Gastroesophageal sphincter (tissue), 4 donors: ENCODE measurements around the gene OPCML. TPM values are rescaled to one million over a fixed set of nuclear protein-coding genes. Genes with fewer than 3 reads are reported as not detected.

Experiments
- ATAC-seq: fragments of 150-250 bp; one replicate; pipeline ENCODE4 v1.9.1; 2016; ENCODE audit warnings: mild to moderate bottlenecking, moderate library complexity
- H3K27ac ChIP-seq, 4 donors: fragments of 200-600 bp; sonication (generic) in 3 of 4; 1 replicate in 3 of 4; 2 replicates in 1 of 4; pipeline ENCODE4 v1.5.1; 2016 to 2019
- H3K27me3 ChIP-seq: fragments of 200-600 bp; sonication (generic); one replicate; pipeline ENCODE4 v1.5.1; 2019
- H3K36me3 ChIP-seq, 2 donors: fragments of 200-600 bp; sonication (generic); one replicate each; pipeline ENCODE4 v1.5.1; 2019; ENCODE audit warnings: control low read depth in 1 of 2
- H3K4me1 ChIP-seq, 3 donors: fragments of 200-600 bp; sonication (generic); 1 replicate in 2 of 3; 2 replicates in 1 of 3; pipeline ENCODE4 v1.5.1; 2016 to 2019; ENCODE audit warnings: control low read depth in 2 of 3
- H3K4me3 ChIP-seq, 2 donors: fragments of 200-600 bp; sonication (generic); one replicate each; pipeline ENCODE4 v1.5.1; 2019; ENCODE audit warnings: mild to moderate bottlenecking in 1 of 2, moderate library complexity in 1 of 2
- H3K9me3 ChIP-seq, 3 donors: fragments of 200-600 bp; sonication (generic); one replicate each; pipeline ENCODE4 v1.5.1; 2017 to 2019; ENCODE audit warnings: control low read depth in 2 of 3
- EP300 ChIP-seq: sonication (generic); formaldehyde crosslinking; IDR thresholded peaks from one replicate; pipeline ENCODE4 v1.6.1; 2017; ENCODE audit warnings: antibody characterized with exemption, mild to moderate bottlenecking
- POLR2A ChIP-seq, 2 donors: fragments of 450-650 bp; IDR thresholded peaks; one replicate each; pipeline ENCODE4 v1.6.1; 2017; ENCODE audit warnings: antibody characterized with exemption in 2 of 2, mild to moderate bottlenecking in 2 of 2, moderate library complexity in 1 of 2
- POLR2AphosphoS5 ChIP-seq: sonication (generic); formaldehyde crosslinking; IDR thresholded peaks from one replicate; pipeline ENCODE4 v1.6.1; 2017; ENCODE audit warnings: antibody characterized with exemption
- WGBS, 2 donors: methylation state at CpG; one replicate each; pipeline ENCODE4 v1.1.5; 2018; ENCODE audit warnings: low coverage in 1 of 2; 5-methylcytosine and 5-hydroxymethylcytosine counted together
- total RNA-seq, 4 donors: library from RNA; depleted of rRNA; stranded (reverse); fragments of >200 nt; gene quantifications; one replicate each; pipeline ENCODE4 v1.1.0, GENCODE V29; 2016
- TF ChIP-seq, protein P1 (sequence below), 4 experiments: fragments of 200-600 bp in 2 of 4; fragments of 450-650 bp in 2 of 4; sonication (generic) in 1 of 4; IDR thresholded peaks; one replicate each; pipeline ENCODE4 v1.5.1; 2017 to 2019; ENCODE audit warnings: antibody characterized with exemption in 4 of 4, mild to moderate bottlenecking in 2 of 4, moderate library complexity in 2 of 4

Gene OPCML
- total RNA-seq, 4 donors from 2014 or later: 0.13 to 0.93 (median 0.33) TPM

DNA sequence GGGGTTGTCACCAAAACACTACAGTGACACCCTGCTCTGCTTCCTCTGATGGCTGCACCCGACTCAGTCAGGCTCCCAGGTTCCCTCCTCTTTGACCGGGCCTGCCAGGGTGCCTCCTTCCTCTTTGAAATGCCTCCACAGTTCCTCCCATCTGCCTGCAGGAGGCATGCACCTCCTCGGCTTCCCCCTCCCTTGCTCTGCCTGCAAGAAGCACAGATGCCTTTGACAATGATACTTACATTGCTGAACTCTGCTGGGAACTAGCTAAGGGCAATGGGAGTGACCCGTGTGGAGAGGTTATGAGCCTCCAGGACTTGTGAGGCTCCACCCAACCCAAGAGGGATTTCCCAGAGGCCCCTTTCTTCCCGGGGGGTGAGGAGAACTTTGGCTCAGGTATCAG lies 674.1 kb downstream of the OPCML start:
- no peaks in the 10 kb centered on the region for H3K4me1 ChIP-seq
- ATAC-seq: no peak
- H3K27me3 ChIP-seq: no peaks in the 10 kb centered on the region
- no peak for TF ChIP-seq POLR2A (IDR thresholded peaks at IDR 0.05)
- TF ChIP-seq, protein P1, sequence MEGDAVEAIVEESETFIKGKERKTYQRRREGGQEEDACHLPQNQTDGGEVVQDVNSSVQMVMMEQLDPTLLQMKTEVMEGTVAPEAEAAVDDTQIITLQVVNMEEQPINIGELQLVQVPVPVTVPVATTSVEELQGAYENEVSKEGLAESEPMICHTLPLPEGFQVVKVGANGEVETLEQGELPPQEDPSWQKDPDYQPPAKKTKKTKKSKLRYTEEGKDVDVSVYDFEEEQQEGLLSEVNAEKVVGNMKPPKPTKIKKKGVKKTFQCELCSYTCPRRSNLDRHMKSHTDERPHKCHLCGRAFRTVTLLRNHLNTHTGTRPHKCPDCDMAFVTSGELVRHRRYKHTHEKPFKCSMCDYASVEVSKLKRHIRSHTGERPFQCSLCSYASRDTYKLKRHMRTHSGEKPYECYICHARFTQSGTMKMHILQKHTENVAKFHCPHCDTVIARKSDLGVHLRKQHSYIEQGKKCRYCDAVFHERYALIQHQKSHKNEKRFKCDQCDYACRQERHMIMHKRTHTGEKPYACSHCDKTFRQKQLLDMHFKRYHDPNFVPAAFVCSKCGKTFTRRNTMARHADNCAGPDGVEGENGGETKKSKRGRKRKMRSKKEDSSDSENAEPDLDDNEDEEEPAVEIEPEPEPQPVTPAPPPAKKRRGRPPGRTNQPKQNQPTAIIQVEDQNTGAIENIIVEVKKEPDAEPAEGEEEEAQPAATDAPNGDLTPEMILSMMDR (IDR thresholded peaks at IDR 0.05): no peak
- no peak for TF ChIP-seq POLR2AphosphoS5
- no peak for TF ChIP-seq EP300
- WGBS, 2 donors: 0% methylated on average over 4 of the region's 5 CpGs; no CpG with 5 or more reads in 1 of the 2 donors
- no peaks in the 10 kb centered on the region for H3K36me3 ChIP-seq
- H3K9me3 ChIP-seq: no peaks in the 10 kb centered on the region
- H3K4me3 ChIP-seq: no peak overlapping the region
- no peak overlapping the region for H3K27ac ChIP-seq

- no peaks in the 10 kb centered on the region for H3K27me3 ChIP-seq
- WGBS, 2 donors: 84 to 93% methylated on average over 3 to 4 of the region's 4 CpGs
Measured at GRCh38 chr11:132856032-132856431, 676.3 kb downstream of the OPCML start.

GRCh38 chr11:132855516-132855915 lies 676.8 kb downstream of the OPCML start:
- Histone ChIP-seq H3K4me3 (no peak overlapping the region), H3K9me3 (no peaks in the 10 kb centered on the region), H3K27me3 (no peaks in the 10 kb centered on the region), H3K36me3 (no peaks in the 10 kb centered on the region), H3K27ac (no peak overlapping the region), H3K4me1 (no peaks in the 10 kb centered on the region)
- no peak for ATAC-seq
- 90 to 92% methylated on average over 1 of the region's 3 CpGs for WGBS, 2 donors
- TF ChIP-seq EP300: no peak

More at GRCh38 chr11:132856032-132856431, 676.3 kb downstream of the OPCML start:
- H3K9me3 ChIP-seq: no peaks in the 10 kb centered on the region
- ATAC-seq: no peak
- H3K4me3 ChIP-seq: no peak overlapping the region
- H3K36me3 ChIP-seq: no peaks in the 10 kb centered on the region
- H3K27ac ChIP-seq: no peak overlapping the region
- no peaks in the 10 kb centered on the region for H3K4me1 ChIP-seq
- no peak for TF ChIP-seq POLR2A (IDR thresholded peaks at IDR 0.05)
- no peak for TF ChIP-seq EP300
- TF ChIP-seq, protein P1 (IDR thresholded peaks at IDR 0.05): no peak

DNA sequence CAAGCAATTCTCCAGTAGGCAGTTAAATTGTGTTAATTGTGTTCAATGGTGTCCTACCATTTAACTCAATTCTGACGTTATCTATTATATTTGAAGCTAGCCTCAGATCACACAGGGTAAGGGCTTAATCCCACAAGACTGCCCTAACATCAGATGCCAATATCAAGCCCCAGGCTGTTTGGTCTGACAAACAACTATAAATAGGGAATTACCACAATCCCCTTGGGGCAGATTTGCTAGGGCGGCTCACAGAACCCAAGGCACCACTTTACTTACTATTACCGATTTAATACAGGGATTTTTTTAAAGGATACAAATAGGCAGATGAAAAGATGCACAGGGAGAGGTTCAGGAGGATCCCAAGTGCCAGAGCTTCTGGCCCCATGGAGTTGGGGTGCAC lies 678.4 kb downstream of the OPCML start:
- H3K27ac ChIP-seq: no peak overlapping the region
- TF ChIP-seq, protein P1 (IDR thresholded peaks at IDR 0.05): no peak
- TF ChIP-seq EP300: no peak
- TF ChIP-seq POLR2A (IDR thresholded peaks at IDR 0.05): no peak
- TF ChIP-seq POLR2AphosphoS5: no peak
- no peaks in the 10 kb centered on the region for H3K4me1 ChIP-seq
- H3K9me3 ChIP-seq: no peaks in the 10 kb centered on the region
- WGBS, 2 donors: 70% methylated on average over 3 of the region's 3 CpGs; no CpG with 5 or more reads in 1 of the 2 donors
- no peak for ATAC-seq
- no peaks in the 10 kb centered on the region for H3K27me3 ChIP-seq
- H3K36me3 ChIP-seq: no peaks in the 10 kb centered on the region
- no peak overlapping the region for H3K4me3 ChIP-seq

DNA sequence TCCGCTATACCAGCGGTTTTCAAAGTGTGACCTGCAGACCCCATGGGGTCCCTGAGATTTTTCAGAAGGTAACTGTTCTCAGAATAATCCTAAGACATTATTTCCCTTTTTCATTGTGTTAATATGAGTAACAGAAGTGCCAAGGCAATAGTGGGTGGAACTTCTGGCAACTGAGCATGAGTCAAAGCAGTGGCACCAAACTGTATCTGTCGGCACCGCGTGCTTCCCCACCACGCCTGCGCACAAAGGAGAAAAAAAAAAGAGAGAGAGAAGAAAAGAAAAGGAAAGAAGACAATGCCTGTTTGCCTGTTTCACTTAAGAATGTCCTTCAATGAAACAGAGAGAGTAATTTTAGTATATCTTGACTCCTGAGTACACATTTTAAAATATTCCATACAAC lies 679.9 kb downstream of the OPCML start:
- Histone ChIP-seq H3K4me3 (no peak overlapping the region), H3K27me3 (no peaks in the 10 kb centered on the region), H3K27ac (no peak overlapping the region), H3K4me1 (no peaks in the 10 kb centered on the region), H3K36me3 (no peaks in the 10 kb centered on the region), H3K9me3 (no peaks in the 10 kb centered on the region)
- no peak for ATAC-seq
- WGBS, 2 donors: 91 to 93% methylated on average over 3 to 7 of the region's 7 CpGs
- TF ChIP-seq, protein P1 (IDR thresholded peaks at IDR 0.05): no peak
- TF ChIP-seq EP300: no peak
- no peak for TF ChIP-seq POLR2AphosphoS5
- TF ChIP-seq POLR2A (IDR thresholded peaks at IDR 0.05): no peak
